GM21447 (cell line): ENCODE measurements around the gene NUP107.

Experiments used
- ATAC-seq: cut with Tn5 transposase; IDR thresholded peaks from one replicate; pipeline ENCODE4 v1.9.1; 2021; ENCODE audit not compliant: unreplicated experiment

The NUP107 gene

GRCh38 chr12:68771223-68771925, 84.6 kb downstream of the NUP107 start:
- ATAC-seq: no peak

GRCh38 chr12:68772714-68773113, 85.9 kb downstream of the NUP107 start:
- peak; percentile 71 for ATAC-seq

- ATAC-seq: no peak
These were observed 86.8 kb downstream of the NUP107 start for GRCh38 chr12:68773582-68773981.

- no peak for ATAC-seq
These were observed 88.4 kb downstream of the NUP107 start for GRCh38 chr12:68775121-68775630.

- ATAC-seq: no peak
These were observed 90.3 kb downstream of the NUP107 start for GRCh38 chr12:68776976-68777610.

- ATAC-seq: no peak
These were observed 92.5 kb downstream of the NUP107 start for GRCh38 chr12:68779280-68779679.

- no peak for ATAC-seq
These were observed 94.0 kb downstream of the NUP107 start for GRCh38 chr12:68780731-68781130.

- ATAC-seq: no peak
These were observed 95.0 kb downstream of the NUP107 start for GRCh38 chr12:68781728-68782127.

GRCh38 chr12:68784015-68784414, 97.2 kb downstream of the NUP107 start:
- no peak for ATAC-seq

- ATAC-seq: no peak
These were observed 98.6 kb downstream of the NUP107 start for GRCh38 chr12:68785358-68785757.

GRCh38 chr12:68785823-68786222, 99.0 kb downstream of the NUP107 start:
- ATAC-seq: no peak

GRCh38 chr12:68786929-68787328, 100.2 kb downstream of the NUP107 start:
- no peak for ATAC-seq

- ATAC-seq: no peak
These were observed 101.9 kb downstream of the NUP107 start for GRCh38 chr12:68788554-68789143.

GRCh38 chr12:68789144-68789878, 102.5 kb downstream of the NUP107 start:
- no peak for ATAC-seq

GRCh38 chr12:68790081-68790951, 103.5 kb downstream of the NUP107 start:
- no peak for ATAC-seq

- no peak for ATAC-seq
These were observed 104.1 kb downstream of the NUP107 start for GRCh38 chr12:68790952-68791234.

GRCh38 chr12:68791897-68792481, 105.2 kb downstream of the NUP107 start:
- no peak for ATAC-seq

- peak; percentile 95 for ATAC-seq
These were observed 106.2 kb downstream of the NUP107 start for GRCh38 chr12:68792952-68793351.

GRCh38 chr12:68793436-68793835, 106.7 kb downstream of the NUP107 start:
- no peak for ATAC-seq

- no peak for ATAC-seq
These were observed 107.3 kb downstream of the NUP107 start for GRCh38 chr12:68793975-68794652.
